CD14-positive monocyte (primary cell): ENCODE data around the gene DPRX. TPM values are rescaled to one million over a fixed set of nuclear protein-coding genes. Genes with fewer than 3 reads are reported as not detected.

Experiments used
- DNase-seq, 3 donors: peaks; one replicate each; pipeline ENCODE4 v3.0.0-alpha.2; 2011 to 2022
- H2AFZ ChIP-seq: 2 replicates; pipeline ENCODE4 v1.6.0; 2012; ENCODE audit warnings: mild to moderate bottlenecking, low read depth, low read length, inconsistent platforms; ENCODE audit not compliant: insufficient read depth, poor library complexity, severe bottlenecking
- H3K27ac ChIP-seq, 2 donors: 1 replicate in 1 of 2; 2 replicates in 1 of 2; pipeline ENCODE4 v1.5.1; 2012 to 2013; ENCODE audit warnings: low read length in 2 of 2, control low read depth in 1 of 2, inconsistent platforms in 1 of 2, low read depth in 1 of 2, mild to moderate bottlenecking in 1 of 2
- H3K27me3 ChIP-seq, 2 donors: one replicate each; pipeline versions ENCODE4 v1.6.0 to v1.6.1; 2011 to 2013; ENCODE audit warnings: low read length in 2 of 2; ENCODE audit not compliant: control insufficient read depth in 2 of 2, insufficient read depth in 2 of 2
- H3K36me3 ChIP-seq, 2 donors: replicated peaks in 1 of 2; 1 replicate in 1 of 2; 2 replicates in 1 of 2; pipeline versions ENCODE4 v1.5.1 to v1.6.1; 2012 to 2013; ENCODE audit warnings: low read length in 2 of 2, control low read depth in 1 of 2, inconsistent platforms in 1 of 2, mild to moderate bottlenecking in 1 of 2; ENCODE audit not compliant: insufficient read depth in 2 of 2, control insufficient read depth in 1 of 2
- H3K4me1 ChIP-seq, 2 donors: 1 replicate in 1 of 2; 2 replicates in 1 of 2; pipeline versions ENCODE4 v1.5.1 to v1.6.1; 2012 to 2013; ENCODE audit warnings: low read length in 2 of 2, control low read depth in 1 of 2, inconsistent platforms in 1 of 2, mild to moderate bottlenecking in 1 of 2, moderate library complexity in 1 of 2; ENCODE audit not compliant: insufficient read depth in 2 of 2, control insufficient read depth in 1 of 2
- H3K4me2 ChIP-seq: replicated peaks from 2 replicates; pipeline ENCODE3; 2012; ENCODE audit warnings: low read length, moderate library complexity, mild to moderate bottlenecking; ENCODE audit not compliant: poor library complexity, severe bottlenecking; ENCODE audit errors: extremely low read depth
- H3K4me3 ChIP-seq, 3 experiments: fragments of 200-600 bp in 1 of 3; sonication (generic) in 1 of 3; replicated peaks in 1 of 3; 1 replicate in 2 of 3; 2 replicates in 1 of 3; pipeline ENCODE4 v1.5.1; 2011 to 2013; ENCODE audit warnings: low read length in 3 of 3, mild to moderate bottlenecking in 3 of 3, control low read depth in 2 of 3, low read depth in 2 of 3, inconsistent platforms in 1 of 3, moderate library complexity in 1 of 3
- H3K79me2 ChIP-seq: 2 replicates; pipeline ENCODE4 v1.6.0; 2012; ENCODE audit warnings: mild to moderate bottlenecking, control low read depth, inconsistent platforms, low read length, moderate library complexity; ENCODE audit not compliant: insufficient read depth
- H3K9ac ChIP-seq: 2 replicates; pipeline ENCODE4 v1.6.0; 2017; ENCODE audit warnings: low read length, mild to moderate bottlenecking; ENCODE audit not compliant: insufficient read depth, poor library complexity, severe bottlenecking
- H3K9me3 ChIP-seq, 2 donors: replicated peaks in 1 of 2; 1 replicate in 1 of 2; 2 replicates in 1 of 2; pipeline versions ENCODE4 v1.5.1 to v1.6.1; 2012 to 2013; ENCODE audit warnings: low read length in 2 of 2, control low read depth in 1 of 2; ENCODE audit not compliant: control insufficient read depth in 1 of 2, insufficient read depth in 1 of 2
- H4K20me1 ChIP-seq: 2 replicates; pipeline ENCODE4 v1.6.0; 2012; ENCODE audit warnings: mild to moderate bottlenecking, low read length, control low read depth, moderate library complexity; ENCODE audit not compliant: insufficient read depth
- H3K27ac Mint-ChIP-seq, 7 donors: one replicate each; pipeline ENCODE4 v1.8.0; 2020; ENCODE audit warnings: mild to moderate bottlenecking in 7 of 7, mixed read lengths in 7 of 7, moderate library complexity in 6 of 7, inconsistent platforms in 2 of 7
- H3K27me3 Mint-ChIP-seq, 3 donors: one replicate each; pipeline ENCODE4 v1.8.0; 2021 to 2022; ENCODE audit warnings: low read depth in 3 of 3, mild to moderate bottlenecking in 3 of 3, mixed read lengths in 3 of 3, moderate library complexity in 3 of 3, inconsistent platforms in 1 of 3
- H3K36me3 Mint-ChIP-seq, 2 donors: one replicate each; pipeline ENCODE4 v1.8.0; 2020; ENCODE audit warnings: mixed read lengths in 2 of 2, inconsistent platforms in 1 of 2, mild to moderate bottlenecking in 1 of 2
- H3K4me1 Mint-ChIP-seq: one replicate; pipeline ENCODE4 v1.8.0; 2020; ENCODE audit warnings: mild to moderate bottlenecking, mixed read lengths
- H3K4me3 Mint-ChIP-seq, 2 donors: one replicate each; pipeline ENCODE4 v1.8.0; 2020; ENCODE audit warnings: mild to moderate bottlenecking in 2 of 2, mixed read lengths in 2 of 2, moderate library complexity in 1 of 2
- H3K9me3 Mint-ChIP-seq, 7 donors: one replicate each; pipeline ENCODE4 v1.8.0; 2020 to 2022; ENCODE audit warnings: mixed read lengths in 7 of 7, mild to moderate bottlenecking in 6 of 7, moderate library complexity in 6 of 7, inconsistent platforms in 2 of 7
- CTCF ChIP-seq: fragments of 200-600 bp; IDR thresholded peaks from one replicate; pipeline ENCODE4 v1.8.0; 2022; ENCODE audit warnings: antibody characterized with exemption, mild to moderate bottlenecking
- whole genome bisulfite sequencing: methylation state at CpG from one replicate; pipeline ENCODE4 v1.1.5; 2013; ENCODE audit warnings: missing lambda C conversion rate; ENCODE audit not compliant: insufficient coverage; 5-methylcytosine and 5-hydroxymethylcytosine counted together
- intact Hi-C, 2 donors: fragments of 100-400 bp; cut with micrococcal nuclease; formaldehyde crosslinking; loops; one replicate each; pipeline versions ENCODE4 v1.15.0 to v1.15.1; 2023
- polyA plus RNA-seq, 3 donors: library from polyadenylated mRNA; depleted of rRNA in 1 of 3; unstranded in 2 of 3; stranded (reverse) in 1 of 3; fragments of 300-500 nt in 2 of 3; fragments of >200 nt in 1 of 3; fragmentation: Illumina TruSeq in 2 of 3; gene quantifications; 1 replicate in 2 of 3; 2 replicates in 1 of 3; pipeline ENCODE4 v1.2.3, GENCODE V29; 2012 to 2021

DPRX gene
- polyA plus RNA-seq, 3 donors: not detected

- Histone ChIP-seq H3K4me1 (no peaks in the 10 kb centered on the region), H3K27me3 (no peaks in the 10 kb centered on the region), H3K79me2 (no peaks in the 10 kb centered on the region), H3K4me2 (no peak overlapping the region), H3K4me3 (no peak overlapping the region), H3K36me3 (no peaks in the 10 kb centered on the region), H3K9ac (no peak overlapping the region), H2AFZ (no peak overlapping the region), H4K20me1 (no peaks in the 10 kb centered on the region), H3K27ac (no peak overlapping the region), H3K9me3 (no peaks in the 10 kb centered on the region)
- no peak for DNase-seq
- H3K9me3 Mint-ChIP-seq: peaks cover 0 to 9% (median 3%) of the 10 kb centered on the region in 7 donors
- no peaks in the 10 kb centered on the region for H3K36me3 Mint-ChIP-seq
- intact Hi-C loops: no loop called here
- no peak overlapping the region for H3K27ac Mint-ChIP-seq
- no CpG with 5 or more reads among the region's 4 CpGs for whole genome bisulfite sequencing
- no peak for TF ChIP-seq CTCF
- H3K4me3 Mint-ChIP-seq: no peak overlapping the region
- no peaks in the 10 kb centered on the region for H3K4me1 Mint-ChIP-seq
- peaks cover 0 to 3% (median 0%) of the 10 kb centered on the region in 3 donors for H3K27me3 Mint-ChIP-seq
Measured at GRCh38 chr19:53600217-53600616, 31.6 kb upstream of the DPRX start.

GRCh38 chr19:53606031-53606430, 25.8 kb upstream of the DPRX start:
- no peaks in the 10 kb centered on the region for H3K27me3 ChIP-seq
- TF ChIP-seq CTCF: no peak
- no peak overlapping the region for H3K27ac ChIP-seq
- no peaks in the 10 kb centered on the region for H3K9me3 ChIP-seq
- no peaks in the 10 kb centered on the region for H3K4me1 Mint-ChIP-seq
- H4K20me1 ChIP-seq: no peaks in the 10 kb centered on the region
- intact Hi-C loops: no loop called here
- H3K4me1 ChIP-seq: no peaks in the 10 kb centered on the region
- no peak overlapping the region for H3K4me3 Mint-ChIP-seq
- DNase-seq: no peak
- H3K36me3 ChIP-seq: no peaks in the 10 kb centered on the region
- H3K36me3 Mint-ChIP-seq: no peaks in the 10 kb centered on the region
- 95% methylated on average over 15 of the region's 15 CpGs for WGBS
- no peak overlapping the region for H3K4me3 ChIP-seq
- H3K9me3 Mint-ChIP-seq: peaks cover 2 to 26% (median 8%) of the 10 kb centered on the region in 7 donors
- H3K27me3 Mint-ChIP-seq: peaks cover 0 to 3% (median 0%) of the 10 kb centered on the region in 3 donors
- no peak overlapping the region for H2AFZ ChIP-seq
- no peak overlapping the region for H3K27ac Mint-ChIP-seq
- no peak overlapping the region for H3K9ac ChIP-seq
- no peak overlapping the region for H3K4me2 ChIP-seq
- no peaks in the 10 kb centered on the region for H3K79me2 ChIP-seq
